HG03342 (cell line): ENCODE results near the gene DNAJC28.
"Not testable (repeated sequence)": the region's sequence is repeated elsewhere in the genome, so short reads cannot be mapped to it uniquely, and the experiment has no call there.

ENCODE experiments used
- ATAC-seq: cut with Tn5 transposase; IDR thresholded peaks from one replicate; pipeline ENCODE4 v1.9.1; 2021; ENCODE audit warnings: mild to moderate bottlenecking, moderate library complexity; ENCODE audit not compliant: unreplicated experiment

DNAJC28 gene

GRCh38 chr21:33481314-33481943 lies 10.1 kb downstream of the DNAJC28 start:
- ATAC-seq, result no peak

- ATAC-seq, result no peak
Observed at GRCh38 chr21:33480481-33481103, 10.9 kb downstream of the DNAJC28 start.

GRCh38 chr21:33479679-33480480 lies 11.6 kb downstream of the DNAJC28 start, which contains the start of gene TMEM50B:
Gene TMEM50B, minus strand, starts transcription at chr21:33479974. Its CDS starts 11,089 bp downstream, at chr21:33468885.
- ATAC-seq, result peak; percentile 84

- peak; percentile 25 for ATAC-seq
Observed at GRCh38 chr21:33478935-33479678, 12.4 kb downstream of the DNAJC28 start.

GRCh38 chr21:33478182-33478581 lies 13.3 kb downstream of the DNAJC28 start:
- ATAC-seq, result no peak

GRCh38 chr21:33477066-33477465 lies 14.4 kb downstream of the DNAJC28 start:
- no peak for ATAC-seq

- no peak for ATAC-seq
Observed at GRCh38 chr21:33473344-33473743, 18.2 kb downstream of the DNAJC28 start.

- ATAC-seq, result no peak
Observed at GRCh38 chr21:33470701-33471100, 20.8 kb downstream of the DNAJC28 start.

- not testable (repeated sequence) for ATAC-seq
Observed at GRCh38 chr21:33469183-33469582, 22.3 kb downstream of the DNAJC28 start.

GRCh38 chr21:33461538-33462250 lies 29.8 kb downstream of the DNAJC28 start:
- ATAC-seq, result no peak

GRCh38 chr21:33458861-33459260 lies 32.7 kb downstream of the DNAJC28 start:
- no peak for ATAC-seq

- ATAC-seq, result no peak
Observed at GRCh38 chr21:33455686-33456446, 35.6 kb downstream of the DNAJC28 start.

- ATAC-seq, result no peak
Observed at GRCh38 chr21:33452362-33452761, 39.2 kb downstream of the DNAJC28 start.

GRCh38 chr21:33451634-33452071 lies 39.9 kb downstream of the DNAJC28 start:
- no peak for ATAC-seq

GRCh38 chr21:33449616-33450015 lies 41.9 kb downstream of the DNAJC28 start:
- ATAC-seq, result no peak

- not testable (repeated sequence) for ATAC-seq
Observed at GRCh38 chr21:33446620-33447019, 44.9 kb downstream of the DNAJC28 start.

- ATAC-seq, result no peak
Observed at GRCh38 chr21:33444499-33444898, 47.0 kb downstream of the DNAJC28 start.

GRCh38 chr21:33443194-33443593 lies 48.3 kb downstream of the DNAJC28 start:
- no peak for ATAC-seq
